Hepatocyte (in vitro differentiated cells): Measurements from ENCODE around the gene JHY. TPM values are rescaled to one million over a fixed set of nuclear protein-coding genes. Genes with fewer than 3 reads are reported as not detected.

ENCODE experiments used
- DNase-seq: peaks from one replicate; pipeline ENCODE4 v3.0.0-alpha.2; 2016; ENCODE audit warnings: low spot score
- H2AFZ ChIP-seq: fragments of 200-600 bp; sonication (generic); 2 replicates; pipeline ENCODE4 v1.6.0; 2016; ENCODE audit warnings: antibody characterized with exemption, mild to moderate bottlenecking
- H3K27ac ChIP-seq: fragments of 200-600 bp; sonication (generic); 2 replicates; pipeline ENCODE4 v1.5.1; 2016; ENCODE audit warnings: mild to moderate bottlenecking
- H3K27me3 ChIP-seq: fragments of 200-600 bp; sonication (generic); 2 replicates; pipeline ENCODE4 v1.6.1; 2016
- H3K36me3 ChIP-seq: fragments of 200-600 bp; sonication (generic); replicated peaks from 2 replicates; pipeline ENCODE4 v1.5.1; 2016; ENCODE audit warnings: low read depth; ENCODE audit not compliant: insufficient read depth
- H3K4me1 ChIP-seq: fragments of 200-600 bp; sonication (generic); 2 replicates; pipeline ENCODE4 v1.5.1; 2016; ENCODE audit warnings: mild to moderate bottlenecking, moderate library complexity; ENCODE audit not compliant: insufficient read depth
- H3K4me2 ChIP-seq: fragments of 200-600 bp; sonication (generic); 2 replicates; pipeline ENCODE4 v1.6.0; 2016
- H3K4me3 ChIP-seq: fragments of 200-600 bp; sonication (generic); 2 replicates; pipeline ENCODE4 v1.5.1; 2016; ENCODE audit warnings: mild to moderate bottlenecking
- H3K79me2 ChIP-seq: fragments of 200-600 bp; sonication (generic); 2 replicates; pipeline ENCODE4 v1.6.0; 2017; ENCODE audit warnings: mild to moderate bottlenecking
- H3K9me2 ChIP-seq: fragments of 200-600 bp; sonication (generic); replicated peaks from 2 replicates; pipeline ENCODE4 v1.6.0; 2017; ENCODE audit warnings: mild to moderate bottlenecking; ENCODE audit not compliant: insufficient read depth
- H3K9me3 ChIP-seq: fragments of 200-600 bp; sonication (generic); 2 replicates; pipeline ENCODE4 v1.5.1; 2016; ENCODE audit warnings: low read depth, mild to moderate bottlenecking
- H4K20me1 ChIP-seq: fragments of 200-600 bp; sonication (generic); 2 replicates; pipeline ENCODE4 v1.6.0; 2016; ENCODE audit warnings: mild to moderate bottlenecking; ENCODE audit not compliant: insufficient read depth, poor library complexity, severe bottlenecking
- CTCF ChIP-seq: fragments of 200-600 bp; sonication (generic); IDR thresholded peaks from 2 replicates; pipeline ENCODE4 v1.5.1; 2016; ENCODE audit warnings: antibody characterized with exemption, mild to moderate bottlenecking; ENCODE audit not compliant: poor library complexity
- EZH2 ChIP-seq: fragments of 200-600 bp; sonication (generic); IDR thresholded peaks from 2 replicates; pipeline ENCODE4 v1.6.1; 2016; ENCODE audit warnings: antibody characterized with exemption, mild to moderate bottlenecking, borderline replicate concordance
- EZH2phosphoT487 ChIP-seq: fragments of 200-600 bp; sonication (generic); IDR thresholded peaks from one replicate; pipeline ENCODE4 v1.6.1; 2018; ENCODE audit warnings: antibody characterized with exemption, mild to moderate bottlenecking, low read depth, moderate library complexity; ENCODE audit not compliant: unreplicated experiment, severe bottlenecking
- WGBS: methylation state at CpG from one replicate; pipeline ENCODE4 v1.1.6; 2016; ENCODE audit warnings: low lambda C conversion rate; ENCODE audit errors: missing lambda C conversion rate; 5-methylcytosine and 5-hydroxymethylcytosine counted together
- polyA plus RNA-seq: library from polyadenylated mRNA; unstranded; fragments of >200 nt; fragmentation: Nextera tagmentation; extraction: Ambion mirVana; gene quantifications from 2 replicates; pipeline ENCODE4 v1.2.1, GENCODE V29; 2016
- total RNA-seq: library from RNA; depleted of rRNA; stranded (reverse); fragments of >200 nt; gene quantifications from 2 replicates; pipeline ENCODE4 v1.2.3, GENCODE V29; 2014

Gene JHY
- total and polyA plus RNA-seq, 2 experiments from 2014 or later: 2.8 to 3.0 TPM

GRCh38 chr11:122976061-122976733, 93.6 kb downstream of the JHY start:
- Histone ChIP-seq H3K4me1 (peaks cover 3% of the 10 kb centered on the region), H3K79me2 (no peaks in the 10 kb centered on the region), H3K27me3 (peaks cover 89% of the 10 kb centered on the region), H3K9me3 (no peaks in the 10 kb centered on the region), H4K20me1 (no peaks in the 10 kb centered on the region), H3K27ac (no peak overlapping the region), H2AFZ (peak overlapping the region; percentile 31), H3K4me3 (no peak overlapping the region), H3K36me3 (no peaks in the 10 kb centered on the region), H3K9me2 (no peaks in the 10 kb centered on the region), H3K4me2 (peak overlapping the region; percentile 77)
- no peak for TF ChIP-seq CTCF
- no peak for TF ChIP-seq EZH2
- no peak for TF ChIP-seq EZH2phosphoT487
- 17% methylated on average over 21 of the region's 21 CpGs for WGBS
- no peak for DNase-seq

- peaks cover 95% of the 10 kb centered on the region for H3K27me3 ChIP-seq
- no peaks in the 10 kb centered on the region for H3K36me3 ChIP-seq
- H4K20me1 ChIP-seq: no peaks in the 10 kb centered on the region
- peaks cover 3% of the 10 kb centered on the region for H3K4me1 ChIP-seq
- no peak overlapping the region for H3K4me3 ChIP-seq
- peak; percentile 94 for TF ChIP-seq EZH2
- no peak for TF ChIP-seq CTCF
- TF ChIP-seq EZH2phosphoT487: peak; percentile 89
- WGBS: 2% methylated on average over 47 of the region's 50 CpGs
- H3K4me2 ChIP-seq: peak overlapping the region; percentile 77
- no peaks in the 10 kb centered on the region for H3K79me2 ChIP-seq
- no peaks in the 10 kb centered on the region for H3K9me3 ChIP-seq
- H3K27ac ChIP-seq: no peak overlapping the region
- DNase-seq: peak; percentile 15
- H2AFZ ChIP-seq: peak overlapping the region; percentile 31
- H3K9me2 ChIP-seq: no peaks in the 10 kb centered on the region
Measured at GRCh38 chr11:122976734-122977469, 94.3 kb downstream of the JHY start.

DNA sequence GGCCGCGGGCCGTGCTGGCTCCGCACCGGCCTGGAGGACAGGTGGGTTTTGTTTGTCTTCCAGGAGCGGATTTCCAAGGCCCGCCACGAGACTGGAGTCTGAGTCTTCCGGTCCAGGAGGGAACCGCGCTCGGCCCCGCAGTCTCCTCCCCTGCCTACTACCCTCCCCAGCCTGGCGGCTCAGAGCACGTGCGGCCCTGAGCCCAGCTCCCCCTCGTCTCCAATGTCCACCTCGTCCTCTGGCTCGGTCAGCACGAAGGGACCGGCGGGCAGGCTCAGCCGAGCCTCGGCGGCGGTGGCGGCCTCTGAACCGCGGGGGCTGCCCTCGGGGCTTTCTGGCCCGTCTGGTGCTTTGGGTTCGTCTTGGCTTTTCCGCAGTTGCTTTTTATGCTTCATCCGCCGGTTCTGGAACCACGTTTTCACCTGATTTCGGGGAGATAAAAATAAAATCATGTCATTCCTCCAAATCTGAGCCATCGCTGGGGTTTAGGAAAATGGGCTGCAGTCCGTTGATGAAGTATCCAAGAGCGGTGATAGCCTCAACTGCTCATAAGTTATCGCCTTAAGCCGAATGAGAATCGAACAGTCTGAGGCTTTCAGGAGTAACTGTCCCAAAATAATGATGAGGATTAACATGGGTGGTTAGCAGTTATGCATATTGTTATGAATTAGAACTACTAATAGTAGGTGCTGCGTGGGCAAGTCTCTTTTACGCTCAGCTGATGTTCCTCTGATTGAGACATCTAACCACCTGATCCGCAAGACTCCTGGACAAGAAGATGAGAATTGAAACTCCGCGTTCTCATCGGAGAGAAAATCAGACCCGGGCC, 95.1 kb downstream of the JHY start:
- no peak for DNase-seq
- no peak overlapping the region for H3K4me3 ChIP-seq
- H3K27me3 ChIP-seq: peaks cover 98% of the 10 kb centered on the region
- H3K79me2 ChIP-seq: no peaks in the 10 kb centered on the region
- no peak overlapping the region for H3K27ac ChIP-seq
- peak overlapping the region; percentile 77 for H3K4me2 ChIP-seq
- 7% methylated on average over 48 of the region's 50 CpGs for WGBS
- no peaks in the 10 kb centered on the region for H3K9me3 ChIP-seq
- H3K9me2 ChIP-seq: no peaks in the 10 kb centered on the region
- H4K20me1 ChIP-seq: no peaks in the 10 kb centered on the region
- H3K4me1 ChIP-seq: peaks cover 3% of the 10 kb centered on the region
- no peaks in the 10 kb centered on the region for H3K36me3 ChIP-seq
- peak overlapping the region; percentile 31 for H2AFZ ChIP-seq
- TF ChIP-seq EZH2 (peak; percentile 18), CTCF (no peak), EZH2phosphoT487 (peak; percentile 53)
